ENCODE data around the gene EPB41L4B.

Gene EPB41L4B

GRCh38 chr9:109314011-109314531 is 6.8 kb downstream of the EPB41L4B start:
- Histone ChIP-seq H3K27me3 (ENCODE audit: insufficient read depth, low read length, poor library complexity, severe bottlenecking) (no peaks in the 10 kb centered on the region), H3K4me3 (ENCODE audit: low read length, poor library complexity, severe bottlenecking) (no peak overlapping the region), H3K9me3 (ENCODE audit: insufficient read depth, low read depth, low read length) (no peaks in the 10 kb centered on the region), H4K20me1 (ENCODE audit: insufficient read depth, low read length, poor library complexity, severe bottlenecking) (no peaks in the 10 kb centered on the region), H3K4me2 (ENCODE audit: low read depth, low read length, poor library complexity, severe bottlenecking) (no peak overlapping the region), H3K9me2 (replicated peaks; ENCODE audit: low read depth, low read length) (no peaks in the 10 kb centered on the region), H3K36me3 (ENCODE audit: insufficient read depth, low read length) (no peaks in the 10 kb centered on the region), H3K79me2 (ENCODE audit: insufficient read depth, low read length) (no peaks in the 10 kb centered on the region), H3K9ac (ENCODE audit: low read depth, low read length, poor library complexity, severe bottlenecking) (no peak overlapping the region), H3K4me1 (ENCODE audit: insufficient read depth, low read length, poor library complexity, severe bottlenecking) (no peaks in the 10 kb centered on the region), H3F3A (ENCODE audit: low read depth) (no peaks in the 10 kb centered on the region), H2AFZ (ENCODE audit: low read length) (no peak overlapping the region)
- TF ChIP-seq EZH2phosphoT487 (IDR thresholded peaks at IDR 0.05; ENCODE audit: borderline replicate concordance) (no peak), CTCF (conservative IDR thresholded peaks at IDR 0.05; ENCODE audit: low read length) (no peak)

GRCh38 chr9:109313351-109313750 is 7.5 kb downstream of the EPB41L4B start:
- Histone ChIP-seq H3K9me3 (ENCODE audit: insufficient read depth, low read depth, low read length) (no peaks in the 10 kb centered on the region), H3K79me2 (ENCODE audit: insufficient read depth, low read length) (no peaks in the 10 kb centered on the region), H3K27me3 (ENCODE audit: insufficient read depth, low read length, poor library complexity, severe bottlenecking) (no peaks in the 10 kb centered on the region), H4K20me1 (ENCODE audit: insufficient read depth, low read length, poor library complexity, severe bottlenecking) (no peaks in the 10 kb centered on the region), H3K9ac (ENCODE audit: low read depth, low read length, poor library complexity, severe bottlenecking) (no peak overlapping the region), H3K36me3 (ENCODE audit: insufficient read depth, low read length) (no peaks in the 10 kb centered on the region), H3K4me1 (ENCODE audit: insufficient read depth, low read length, poor library complexity, severe bottlenecking) (no peaks in the 10 kb centered on the region), H3K4me3 (ENCODE audit: low read length, poor library complexity, severe bottlenecking) (no peak overlapping the region), H3K9me2 (replicated peaks; ENCODE audit: low read depth, low read length) (no peaks in the 10 kb centered on the region), H3F3A (ENCODE audit: low read depth) (no peaks in the 10 kb centered on the region), H2AFZ (ENCODE audit: low read length) (no peak overlapping the region), H3K4me2 (ENCODE audit: low read depth, low read length, poor library complexity, severe bottlenecking) (no peak overlapping the region)
- TF ChIP-seq EZH2phosphoT487 (IDR thresholded peaks at IDR 0.05; ENCODE audit: borderline replicate concordance): no peak
- no peak for TF ChIP-seq CTCF (conservative IDR thresholded peaks at IDR 0.05; ENCODE audit: low read length)

GRCh38 chr9:109312783-109313182 is 8.1 kb downstream of the EPB41L4B start:
- H3K4me2 ChIP-seq (ENCODE audit: low read depth, low read length, poor library complexity, severe bottlenecking): no peak overlapping the region
- no peaks in the 10 kb centered on the region for H3K4me1 ChIP-seq (ENCODE audit: insufficient read depth, low read length, poor library complexity, severe bottlenecking)
- H3K9ac ChIP-seq (ENCODE audit: low read depth, low read length, poor library complexity, severe bottlenecking): no peak overlapping the region
- no peaks in the 10 kb centered on the region for H4K20me1 ChIP-seq (ENCODE audit: insufficient read depth, low read length, poor library complexity, severe bottlenecking)
- TF ChIP-seq EZH2phosphoT487 (IDR thresholded peaks at IDR 0.05; ENCODE audit: borderline replicate concordance): no peak
- no peak for TF ChIP-seq CTCF (conservative IDR thresholded peaks at IDR 0.05; ENCODE audit: low read length)
- no peaks in the 10 kb centered on the region for H3F3A ChIP-seq (ENCODE audit: low read depth)
- H3K4me3 ChIP-seq (ENCODE audit: low read length, poor library complexity, severe bottlenecking): no peak overlapping the region
- H3K9me2 ChIP-seq (replicated peaks; ENCODE audit: low read depth, low read length): no peaks in the 10 kb centered on the region
- no peaks in the 10 kb centered on the region for H3K27me3 ChIP-seq (ENCODE audit: insufficient read depth, low read length, poor library complexity, severe bottlenecking)
- no peaks in the 10 kb centered on the region for H3K9me3 ChIP-seq (ENCODE audit: insufficient read depth, low read depth, low read length)
- no peaks in the 10 kb centered on the region for H3K79me2 ChIP-seq (ENCODE audit: insufficient read depth, low read length)
- no peaks in the 10 kb centered on the region for H3K36me3 ChIP-seq (ENCODE audit: insufficient read depth, low read length)
- H2AFZ ChIP-seq (ENCODE audit: low read length): no peak overlapping the region
